ENCODE data around the gene NRL. TPM values are rescaled to one million over a fixed set of nuclear protein-coding genes. Genes with fewer than 3 reads are reported as not detected.

The NRL gene
- polyA plus RNA-seq, 3 donors: 1.1 to 1.5 (median 1.3) TPM

DNA sequence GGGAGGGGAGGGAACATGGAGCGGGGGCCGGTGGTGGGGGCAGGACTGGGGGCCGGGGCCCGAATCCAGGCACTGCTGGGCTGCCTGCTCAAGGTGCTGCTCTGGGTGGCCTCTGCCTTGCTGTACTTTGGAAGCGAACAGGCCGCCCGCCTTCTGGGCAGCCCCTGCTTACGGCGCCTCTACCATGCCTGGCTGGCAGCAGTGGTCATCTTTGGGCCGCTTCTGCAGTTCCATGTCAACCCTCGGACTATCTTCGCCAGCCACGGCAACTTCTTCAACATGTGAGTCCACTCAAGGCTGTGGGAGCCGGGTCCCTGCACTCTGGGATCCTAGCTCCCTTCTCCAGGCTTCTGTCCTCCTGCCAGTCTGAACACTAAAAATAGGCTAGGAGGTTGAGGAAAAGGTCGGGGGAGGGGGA is 16.8 kb upstream of the NRL start:
- no peak overlapping the region for H2AFZ ChIP-seq (ENCODE audit: insufficient read depth, low read depth, low read length, poor library complexity, severe bottlenecking)
- H3K4me3 Mint-ChIP-seq: no peak overlapping the region
- no peaks in the 10 kb centered on the region for H3K36me3 ChIP-seq (replicated peaks in 1 of 2; ENCODE audit: control insufficient read depth in 1 of 2, insufficient read depth in 2 of 2, low read length in 2 of 2)
- H3K27me3 ChIP-seq (ENCODE audit: control insufficient read depth in 2 of 2, insufficient read depth in 2 of 2, low read length in 2 of 2): no peaks in the 10 kb centered on the region
- H3K9me3 Mint-ChIP-seq: peaks cover 0 to 1% (median 0%) of the 10 kb centered on the region in 7 donors
- TF ChIP-seq, protein P1, sequence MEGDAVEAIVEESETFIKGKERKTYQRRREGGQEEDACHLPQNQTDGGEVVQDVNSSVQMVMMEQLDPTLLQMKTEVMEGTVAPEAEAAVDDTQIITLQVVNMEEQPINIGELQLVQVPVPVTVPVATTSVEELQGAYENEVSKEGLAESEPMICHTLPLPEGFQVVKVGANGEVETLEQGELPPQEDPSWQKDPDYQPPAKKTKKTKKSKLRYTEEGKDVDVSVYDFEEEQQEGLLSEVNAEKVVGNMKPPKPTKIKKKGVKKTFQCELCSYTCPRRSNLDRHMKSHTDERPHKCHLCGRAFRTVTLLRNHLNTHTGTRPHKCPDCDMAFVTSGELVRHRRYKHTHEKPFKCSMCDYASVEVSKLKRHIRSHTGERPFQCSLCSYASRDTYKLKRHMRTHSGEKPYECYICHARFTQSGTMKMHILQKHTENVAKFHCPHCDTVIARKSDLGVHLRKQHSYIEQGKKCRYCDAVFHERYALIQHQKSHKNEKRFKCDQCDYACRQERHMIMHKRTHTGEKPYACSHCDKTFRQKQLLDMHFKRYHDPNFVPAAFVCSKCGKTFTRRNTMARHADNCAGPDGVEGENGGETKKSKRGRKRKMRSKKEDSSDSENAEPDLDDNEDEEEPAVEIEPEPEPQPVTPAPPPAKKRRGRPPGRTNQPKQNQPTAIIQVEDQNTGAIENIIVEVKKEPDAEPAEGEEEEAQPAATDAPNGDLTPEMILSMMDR (IDR thresholded peaks at IDR 0.05): no peak
- H3K27ac Mint-ChIP-seq: no peak overlapping the region
- peaks cover 13 to 17% of the 10 kb centered on the region in 2 donors for H3K4me1 ChIP-seq (ENCODE audit: control insufficient read depth in 1 of 2, insufficient read depth in 2 of 2, low read length in 2 of 2)
- WGBS (ENCODE audit: insufficient coverage): 96% methylated on average over 14 of the region's 15 CpGs
- intact Hi-C loops (cut with micrococcal nuclease): loop anchor here in 1 of 2 donors (10.0 kb wide), 1 partner anchor 103 kb away; the partner anchor contains the start of genes GMPR2 and NEDD8
- H3K27ac ChIP-seq (ENCODE audit: low read depth in 1 of 2, low read length in 2 of 2): no peak overlapping the region
- H3K4me1 Mint-ChIP-seq: peaks cover 18% of the 10 kb centered on the region
- H4K20me1 ChIP-seq (ENCODE audit: insufficient read depth, low read length): peaks cover 4% of the 10 kb centered on the region
- no peak for DNase-seq
- H3K4me2 ChIP-seq (replicated peaks; ENCODE audit: extremely low read depth, low read length, poor library complexity, severe bottlenecking): no peak overlapping the region
- H3K36me3 Mint-ChIP-seq: peaks cover 9 to 22% of the 10 kb centered on the region in 2 donors
- no peaks in the 10 kb centered on the region for H3K27me3 Mint-ChIP-seq (ENCODE audit: low read depth in 3 of 3)
- no peak overlapping the region for H3K9ac ChIP-seq (ENCODE audit: insufficient read depth, low read length, poor library complexity, severe bottlenecking)
- no peaks in the 10 kb centered on the region for H3K9me3 ChIP-seq (replicated peaks in 1 of 2; ENCODE audit: control insufficient read depth in 1 of 2, insufficient read depth in 1 of 2, low read length in 2 of 2)
- H3K4me3 ChIP-seq (replicated peaks in 1 of 3; ENCODE audit: low read depth in 2 of 3, low read length in 3 of 3): no peak overlapping the region
- H3K79me2 ChIP-seq (ENCODE audit: insufficient read depth, low read length): peaks cover 6% of the 10 kb centered on the region

GRCh38 chr14:24130717-24131548 is 16.2 kb upstream of the NRL start:
- Histone ChIP-seq H4K20me1 (ENCODE audit: insufficient read depth, low read length) (no peaks in the 10 kb centered on the region), H3K36me3 (replicated peaks in 1 of 2; ENCODE audit: control insufficient read depth in 1 of 2, insufficient read depth in 2 of 2, low read length in 2 of 2) (no peaks in the 10 kb centered on the region), H3K27ac (ENCODE audit: low read depth in 1 of 2, low read length in 2 of 2) (no peak overlapping the region), H2AFZ (ENCODE audit: insufficient read depth, low read depth, low read length, poor library complexity, severe bottlenecking) (no peak overlapping the region), H3K4me3 (replicated peaks in 1 of 3; ENCODE audit: low read depth in 2 of 3, low read length in 3 of 3) (no peak overlapping the region), H3K9ac (ENCODE audit: insufficient read depth, low read length, poor library complexity, severe bottlenecking) (no peak overlapping the region), H3K4me2 (replicated peaks; ENCODE audit: extremely low read depth, low read length, poor library complexity, severe bottlenecking) (no peak overlapping the region), H3K9me3 (replicated peaks in 1 of 2; ENCODE audit: control insufficient read depth in 1 of 2, insufficient read depth in 1 of 2, low read length in 2 of 2) (no peaks in the 10 kb centered on the region), H3K79me2 (ENCODE audit: insufficient read depth, low read length) (no peaks in the 10 kb centered on the region), H3K4me1 (ENCODE audit: control insufficient read depth in 1 of 2, insufficient read depth in 2 of 2, low read length in 2 of 2) (peaks cover 11 to 15% of the 10 kb centered on the region in 2 donors), H3K27me3 (ENCODE audit: control insufficient read depth in 2 of 2, insufficient read depth in 2 of 2, low read length in 2 of 2) (no peaks in the 10 kb centered on the region)
- H3K36me3 Mint-ChIP-seq: peaks cover 11 to 26% of the 10 kb centered on the region in 2 donors
- TF ChIP-seq, protein P1 (IDR thresholded peaks at IDR 0.05): no peak
- H3K4me3 Mint-ChIP-seq: no peak overlapping the region
- peaks cover 0 to 1% (median 0%) of the 10 kb centered on the region in 7 donors for H3K9me3 Mint-ChIP-seq
- intact Hi-C loops (cut with micrococcal nuclease): loop anchor here in 1 of 2 donors (10.0 kb wide), 1 partner anchor 104 kb away; the partner anchor contains the start of genes GMPR2 and NEDD8
- no peaks in the 10 kb centered on the region for H3K27me3 Mint-ChIP-seq (ENCODE audit: low read depth in 3 of 3)
- H3K4me1 Mint-ChIP-seq: peaks cover 16% of the 10 kb centered on the region
- DNase-seq: no peak
- H3K27ac Mint-ChIP-seq: peak overlapping the region in 3 of 7 donors; percentile 2 to 86 (median 33)
- 82% methylated on average over 4 of the region's 7 CpGs for WGBS (ENCODE audit: insufficient coverage)

All from CD14-positive monocyte (primary cell).